Astrocyte (in vitro differentiated cells and primary cell): ENCODE measurements around the gene PRKCH. TPM values are rescaled to one million over a fixed set of nuclear protein-coding genes. Genes with fewer than 3 reads are reported as not detected.

Source experiments
- DNase-seq: peaks from one replicate; pipeline ENCODE4 v3.0.0-alpha.2; 2010; ENCODE audit warnings: low read depth
- FAIRE-seq: peaks from 2 replicates; lab custom pipeline; 2011; peaks lifted over from hg19 to GRCh38; lab: Jason Lieb, UNC
- H2AFZ ChIP-seq: 2 replicates; pipeline ENCODE4 v1.6.0; 2012; ENCODE audit warnings: low read depth, low read length, inconsistent platforms
- H3K27ac ChIP-seq: 2 replicates; pipeline ENCODE4 v1.5.1; 2011; ENCODE audit warnings: low read depth, low read length, inconsistent platforms
- H3K27me3 ChIP-seq: 2 replicates; pipeline ENCODE4 v1.6.0; 2011; ENCODE audit warnings: low read length, inconsistent platforms; ENCODE audit not compliant: insufficient read depth
- H3K36me3 ChIP-seq: 2 replicates; pipeline ENCODE4 v1.5.1; 2011; ENCODE audit warnings: low read length, inconsistent platforms; ENCODE audit not compliant: insufficient read depth
- H3K4me1 ChIP-seq: 2 replicates; pipeline ENCODE4 v1.5.1; 2011; ENCODE audit warnings: low read length, inconsistent platforms; ENCODE audit not compliant: insufficient read depth
- H3K4me2 ChIP-seq: 2 replicates; pipeline ENCODE4 v1.6.0; 2012; ENCODE audit warnings: low read length, inconsistent platforms
- H3K4me3 ChIP-seq: 2 replicates; pipeline ENCODE4 v1.5.1; 2011; ENCODE audit warnings: low read depth, mild to moderate bottlenecking, low read length, inconsistent platforms; ENCODE audit not compliant: insufficient read depth
- H3K79me2 ChIP-seq: 2 replicates; pipeline ENCODE4 v1.6.0; 2012; ENCODE audit warnings: mild to moderate bottlenecking, low read length, inconsistent platforms; ENCODE audit not compliant: insufficient read depth
- H3K9ac ChIP-seq: 2 replicates; pipeline ENCODE4 v1.6.0; 2012; ENCODE audit warnings: mild to moderate bottlenecking, low read length, inconsistent platforms
- H3K9me3 ChIP-seq: 2 replicates; pipeline ENCODE4 v1.5.1; 2012; ENCODE audit warnings: low read depth, mild to moderate bottlenecking, low read length, inconsistent platforms; ENCODE audit not compliant: insufficient read depth
- H4K20me1 ChIP-seq: 2 replicates; pipeline ENCODE4 v1.6.0; 2012; ENCODE audit warnings: low read length, inconsistent platforms; ENCODE audit not compliant: insufficient read depth
- H3K27ac Mint-ChIP-seq: one replicate; pipeline ENCODE4 v1.8.0; 2021; ENCODE audit warnings: mild to moderate bottlenecking, mixed read lengths; ENCODE audit not compliant: unreplicated experiment
- H3K27me3 Mint-ChIP-seq: one replicate; pipeline ENCODE4 v1.8.0; 2021; ENCODE audit warnings: low read depth, mixed read lengths; ENCODE audit not compliant: unreplicated experiment
- H3K36me3 Mint-ChIP-seq: one replicate; pipeline ENCODE4 v1.8.0; 2021; ENCODE audit warnings: low read depth, mixed read lengths; ENCODE audit not compliant: unreplicated experiment
- H3K4me1 Mint-ChIP-seq: one replicate; pipeline ENCODE4 v1.8.0; 2021; ENCODE audit warnings: low read depth, mixed read lengths; ENCODE audit not compliant: unreplicated experiment
- H3K4me3 Mint-ChIP-seq: one replicate; pipeline ENCODE4 v1.8.0; 2021; ENCODE audit warnings: mild to moderate bottlenecking, moderate library complexity, mixed read lengths; ENCODE audit not compliant: unreplicated experiment
- H3K9me3 Mint-ChIP-seq: one replicate; pipeline ENCODE4 v1.8.0; 2021; ENCODE audit warnings: mild to moderate bottlenecking, mixed read lengths; ENCODE audit not compliant: unreplicated experiment
- EZH2 ChIP-seq: IDR thresholded peaks from 2 replicates; pipeline ENCODE4 v1.6.1; 2012; ENCODE audit warnings: mild to moderate bottlenecking, low read length, inconsistent platforms; ENCODE audit not compliant: insufficient read depth
- total RNA-seq: library from RNA; stranded (reverse); gene quantifications from 2 replicates; pipeline ENCODE4 v1.2.1, GENCODE V29; 2021
- TF ChIP-seq, protein P1 (sequence below): IDR thresholded peaks from 2 replicates; pipeline ENCODE4 v1.5.1; 2011; ENCODE audit warnings: low read depth, mild to moderate bottlenecking, inconsistent platforms, low read length, moderate library complexity; ENCODE audit not compliant: insufficient read depth

Gene PRKCH
- total RNA-seq, 1 donor from 2014 or later: 6.0 TPM

DNA sequence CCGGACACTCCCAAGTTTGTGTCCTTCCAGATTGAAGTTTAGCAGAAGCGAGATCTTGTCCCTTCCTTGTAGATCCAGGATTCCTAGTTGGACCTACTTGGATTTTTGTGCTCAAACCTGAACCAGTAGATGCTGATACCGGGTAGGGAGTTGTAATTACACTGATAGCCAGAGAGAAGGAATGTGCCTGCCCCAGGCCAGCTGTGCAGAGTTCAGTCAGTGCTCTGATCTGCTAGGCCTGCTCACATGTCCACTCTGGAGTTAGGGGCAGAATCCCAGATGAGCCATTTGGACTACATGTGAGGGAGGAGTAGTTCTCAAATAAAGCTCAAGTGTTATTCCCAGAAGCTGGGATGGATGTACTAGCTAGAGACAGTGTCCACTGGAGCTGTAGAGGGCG, 65.7 kb downstream of the PRKCH start:
- H3K4me2 ChIP-seq: no peak overlapping the region
- H3K27me3 ChIP-seq: no peaks in the 10 kb centered on the region
- no peak overlapping the region for H2AFZ ChIP-seq
- H3K27ac ChIP-seq: no peak overlapping the region
- H3K27me3 Mint-ChIP-seq: no peaks in the 10 kb centered on the region
- H3K9me3 Mint-ChIP-seq: no peaks in the 10 kb centered on the region
- FAIRE-seq: no peak
- H3K79me2 ChIP-seq: no peaks in the 10 kb centered on the region
- TF ChIP-seq EZH2: no peak
- TF ChIP-seq, protein P1, sequence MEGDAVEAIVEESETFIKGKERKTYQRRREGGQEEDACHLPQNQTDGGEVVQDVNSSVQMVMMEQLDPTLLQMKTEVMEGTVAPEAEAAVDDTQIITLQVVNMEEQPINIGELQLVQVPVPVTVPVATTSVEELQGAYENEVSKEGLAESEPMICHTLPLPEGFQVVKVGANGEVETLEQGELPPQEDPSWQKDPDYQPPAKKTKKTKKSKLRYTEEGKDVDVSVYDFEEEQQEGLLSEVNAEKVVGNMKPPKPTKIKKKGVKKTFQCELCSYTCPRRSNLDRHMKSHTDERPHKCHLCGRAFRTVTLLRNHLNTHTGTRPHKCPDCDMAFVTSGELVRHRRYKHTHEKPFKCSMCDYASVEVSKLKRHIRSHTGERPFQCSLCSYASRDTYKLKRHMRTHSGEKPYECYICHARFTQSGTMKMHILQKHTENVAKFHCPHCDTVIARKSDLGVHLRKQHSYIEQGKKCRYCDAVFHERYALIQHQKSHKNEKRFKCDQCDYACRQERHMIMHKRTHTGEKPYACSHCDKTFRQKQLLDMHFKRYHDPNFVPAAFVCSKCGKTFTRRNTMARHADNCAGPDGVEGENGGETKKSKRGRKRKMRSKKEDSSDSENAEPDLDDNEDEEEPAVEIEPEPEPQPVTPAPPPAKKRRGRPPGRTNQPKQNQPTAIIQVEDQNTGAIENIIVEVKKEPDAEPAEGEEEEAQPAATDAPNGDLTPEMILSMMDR: no peak
- H3K36me3 Mint-ChIP-seq: no peaks in the 10 kb centered on the region
- no peaks in the 10 kb centered on the region for H4K20me1 ChIP-seq
- H3K4me1 ChIP-seq: no peaks in the 10 kb centered on the region
- H3K9ac ChIP-seq: no peak overlapping the region
- no peak overlapping the region for H3K27ac Mint-ChIP-seq
- no peak overlapping the region for H3K4me3 Mint-ChIP-seq
- H3K36me3 ChIP-seq: no peaks in the 10 kb centered on the region
- no peaks in the 10 kb centered on the region for H3K9me3 ChIP-seq
- DNase-seq: no peak
- no peak overlapping the region for H3K4me3 ChIP-seq
- peaks cover 8% of the 10 kb centered on the region for H3K4me1 Mint-ChIP-seq

DNA sequence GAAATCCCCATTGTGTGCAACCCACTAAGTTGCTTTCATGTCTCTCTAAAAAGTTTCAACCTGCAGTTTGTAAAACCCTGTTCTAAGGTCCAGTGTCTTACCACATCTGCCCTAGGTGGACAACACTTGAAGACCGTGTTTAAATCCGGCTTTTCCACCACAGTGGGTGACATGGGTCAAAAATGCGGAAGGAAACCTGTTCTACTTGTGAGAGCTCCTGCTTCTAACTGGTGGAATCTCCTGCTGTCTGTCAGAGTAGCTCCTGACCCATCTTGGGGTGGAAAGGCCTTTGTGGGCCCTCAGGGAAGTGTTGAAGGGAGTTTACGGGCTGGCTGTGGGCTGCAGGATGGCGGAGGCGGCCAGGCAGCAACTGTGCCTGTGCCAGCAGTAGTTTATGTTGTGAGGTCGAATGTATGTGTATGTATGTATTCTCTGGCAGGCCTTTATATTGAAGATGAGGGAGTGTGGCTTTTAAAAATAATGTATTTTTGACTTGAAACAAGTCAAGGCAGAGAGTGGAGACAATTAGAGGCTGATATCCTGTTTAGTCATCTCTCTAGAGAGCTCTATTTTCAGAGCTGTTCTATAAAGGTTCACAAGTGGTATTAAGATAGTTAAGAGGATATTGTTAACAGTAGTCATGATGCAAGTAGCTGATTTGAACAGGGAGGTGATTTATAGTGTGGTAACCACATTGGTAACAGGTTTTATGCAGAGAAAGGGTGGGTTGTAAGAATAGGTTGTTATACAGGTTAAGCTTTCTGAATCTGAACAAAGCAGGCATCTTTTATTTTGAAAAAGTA, 67.0 kb downstream of the PRKCH start:
- H3K4me3 Mint-ChIP-seq: no peak overlapping the region
- H3K27me3 Mint-ChIP-seq: no peaks in the 10 kb centered on the region
- no peaks in the 10 kb centered on the region for H3K79me2 ChIP-seq
- no peak overlapping the region for H3K4me2 ChIP-seq
- no peaks in the 10 kb centered on the region for H3K4me1 ChIP-seq
- no peaks in the 10 kb centered on the region for H3K9me3 Mint-ChIP-seq
- H3K27me3 ChIP-seq: no peaks in the 10 kb centered on the region
- DNase-seq (peak; percentile 23), FAIRE-seq (no peak)
- TF ChIP-seq, protein P1: no peak
- no peak for TF ChIP-seq EZH2
- no peaks in the 10 kb centered on the region for H4K20me1 ChIP-seq
- no peak overlapping the region for H2AFZ ChIP-seq
- no peak overlapping the region for H3K9ac ChIP-seq
- no peak overlapping the region for H3K27ac ChIP-seq
- no peaks in the 10 kb centered on the region for H3K36me3 ChIP-seq
- H3K4me1 Mint-ChIP-seq: peaks cover 8% of the 10 kb centered on the region
- H3K9me3 ChIP-seq: no peaks in the 10 kb centered on the region
- peak overlapping the region; percentile 29 for H3K27ac Mint-ChIP-seq
- H3K36me3 Mint-ChIP-seq: no peaks in the 10 kb centered on the region
- no peak overlapping the region for H3K4me3 ChIP-seq

- DNase-seq (no peak), FAIRE-seq (no peak)
- no peaks in the 10 kb centered on the region for H3K36me3 ChIP-seq
- H3K4me1 Mint-ChIP-seq: peaks cover 8% of the 10 kb centered on the region
- H3K9me3 Mint-ChIP-seq: no peaks in the 10 kb centered on the region
- no peaks in the 10 kb centered on the region for H3K79me2 ChIP-seq
- H2AFZ ChIP-seq: no peak overlapping the region
- no peaks in the 10 kb centered on the region for H3K27me3 ChIP-seq
- no peak overlapping the region for H3K4me3 Mint-ChIP-seq
- H3K4me3 ChIP-seq: no peak overlapping the region
- no peak overlapping the region for H3K4me2 ChIP-seq
- H3K36me3 Mint-ChIP-seq: no peaks in the 10 kb centered on the region
- TF ChIP-seq EZH2: no peak
- TF ChIP-seq, protein P1: no peak
- no peak overlapping the region for H3K27ac ChIP-seq
- no peaks in the 10 kb centered on the region for H3K4me1 ChIP-seq
- H3K9me3 ChIP-seq: no peaks in the 10 kb centered on the region
- peak overlapping the region; percentile 29 for H3K27ac Mint-ChIP-seq
- H4K20me1 ChIP-seq: no peaks in the 10 kb centered on the region
- no peaks in the 10 kb centered on the region for H3K27me3 Mint-ChIP-seq
- H3K9ac ChIP-seq: no peak overlapping the region
Measured at GRCh38 chr14:61388976-61389576, 67.7 kb downstream of the PRKCH start.
